ENCODE data around the gene KIF7.

Gene KIF7

GRCh38 chr15:89646416-89647141, 8.7 kb downstream of the KIF7 start:
- Histone ChIP-seq H3K27ac (no peak overlapping the region), H3K36me3 (ENCODE audit: control insufficient read depth, insufficient read depth, low read length) (no peaks in the 10 kb centered on the region), H3K27me3 (ENCODE audit: control insufficient read depth, insufficient read depth, low read length) (no peaks in the 10 kb centered on the region), H3K4me2 (ENCODE audit: low read length) (no peak overlapping the region), H3K4me1 (no peaks in the 10 kb centered on the region), H3K4me3 (ENCODE audit: low read depth, low read length) (no peak overlapping the region), H3K79me2 (no peaks in the 10 kb centered on the region), H2AFZ (no peak overlapping the region), H3K9me3 (ENCODE audit: control insufficient read depth, low read length) (no peaks in the 10 kb centered on the region), H3K9ac (no peak overlapping the region)
- no peak for TF ChIP-seq CTCF (IDR thresholded peaks at IDR 0.05)

GRCh38 chr15:89645680-89646079, 9.6 kb downstream of the KIF7 start:
- TF ChIP-seq CTCF (IDR thresholded peaks at IDR 0.05), result no peak
- H3K9ac ChIP-seq, result no peak overlapping the region
- no peaks in the 10 kb centered on the region for H3K36me3 ChIP-seq (ENCODE audit: control insufficient read depth, insufficient read depth, low read length)
- H3K4me1 ChIP-seq, result no peaks in the 10 kb centered on the region
- H3K27me3 ChIP-seq (ENCODE audit: control insufficient read depth, insufficient read depth, low read length), result no peaks in the 10 kb centered on the region
- no peak overlapping the region for H3K27ac ChIP-seq
- H3K4me3 ChIP-seq (ENCODE audit: low read depth, low read length), result no peak overlapping the region
- no peaks in the 10 kb centered on the region for H3K79me2 ChIP-seq
- no peak overlapping the region for H3K4me2 ChIP-seq (ENCODE audit: low read length)
- H3K9me3 ChIP-seq (ENCODE audit: control insufficient read depth, low read length), result no peaks in the 10 kb centered on the region
- H2AFZ ChIP-seq, result no peak overlapping the region

GRCh38 chr15:89642106-89642505, 13.2 kb downstream of the KIF7 start:
- H3K9ac ChIP-seq, result no peak overlapping the region
- H3K4me2 ChIP-seq (ENCODE audit: low read length), result no peak overlapping the region
- H3K79me2 ChIP-seq, result no peaks in the 10 kb centered on the region
- H3K4me1 ChIP-seq, result no peaks in the 10 kb centered on the region
- no peak overlapping the region for H3K27ac ChIP-seq
- no peaks in the 10 kb centered on the region for H3K9me3 ChIP-seq (ENCODE audit: control insufficient read depth, low read length)
- no peaks in the 10 kb centered on the region for H3K27me3 ChIP-seq (ENCODE audit: control insufficient read depth, insufficient read depth, low read length)
- no peaks in the 10 kb centered on the region for H3K36me3 ChIP-seq (ENCODE audit: control insufficient read depth, insufficient read depth, low read length)
- H2AFZ ChIP-seq, result no peak overlapping the region
- TF ChIP-seq CTCF (IDR thresholded peaks at IDR 0.05), result no peak
- H3K4me3 ChIP-seq (ENCODE audit: low read depth, low read length), result no peak overlapping the region

- Histone ChIP-seq H3K9me3 (ENCODE audit: control insufficient read depth, low read length) (no peaks in the 10 kb centered on the region), H3K79me2 (no peaks in the 10 kb centered on the region), H3K4me3 (ENCODE audit: low read depth, low read length) (no peak overlapping the region), H3K27me3 (ENCODE audit: control insufficient read depth, insufficient read depth, low read length) (no peaks in the 10 kb centered on the region), H3K4me1 (no peaks in the 10 kb centered on the region), H3K27ac (no peak overlapping the region), H3K4me2 (ENCODE audit: low read length) (no peak overlapping the region), H2AFZ (no peak overlapping the region), H3K9ac (no peak overlapping the region), H3K36me3 (ENCODE audit: control insufficient read depth, insufficient read depth, low read length) (no peaks in the 10 kb centered on the region)
- no peak for TF ChIP-seq CTCF (IDR thresholded peaks at IDR 0.05)
Observed at GRCh38 chr15:89641053-89641452, 14.2 kb downstream of the KIF7 start.

GRCh38 chr15:89640245-89640644, 15.0 kb downstream of the KIF7 start:
- Histone ChIP-seq H3K4me1 (no peaks in the 10 kb centered on the region), H3K27ac (no peak overlapping the region), H3K4me3 (ENCODE audit: low read depth, low read length) (no peak overlapping the region), H3K4me2 (ENCODE audit: low read length) (no peak overlapping the region), H3K9ac (no peak overlapping the region), H3K9me3 (ENCODE audit: control insufficient read depth, low read length) (no peaks in the 10 kb centered on the region), H3K36me3 (ENCODE audit: control insufficient read depth, insufficient read depth, low read length) (no peaks in the 10 kb centered on the region), H3K79me2 (no peaks in the 10 kb centered on the region), H2AFZ (no peak overlapping the region), H3K27me3 (ENCODE audit: control insufficient read depth, insufficient read depth, low read length) (no peaks in the 10 kb centered on the region)
- TF ChIP-seq CTCF (IDR thresholded peaks at IDR 0.05), result no peak
